ENCODE data around the gene CYTH4.

- no peak for TF ChIP-seq RFX1 (IDR thresholded peaks at IDR 0.05)
- TF ChIP-seq TOE1 (CRISPR knock-in tag; IDR thresholded peaks at IDR 0.05), result no peak
- TF ChIP-seq RAD21 (CRISPR knock-in tag; IDR thresholded peaks at IDR 0.05), result no peak
- TF ChIP-seq USF2 (IDR thresholded peaks at IDR 0.05; ENCODE audit: low read depth, low read length), result no peak
- no peak for TF ChIP-seq USF2 (CRISPR knock-in tag; IDR thresholded peaks at IDR 0.05; ENCODE audit: borderline replicate concordance)
- no peak for TF ChIP-seq MYC (CRISPR knock-in tag; IDR thresholded peaks at IDR 0.05; ENCODE audit: borderline replicate concordance)
- TF ChIP-seq ZNF737 (CRISPR knock-in tag; IDR thresholded peaks at IDR 0.05; ENCODE audit: borderline replicate concordance), result no peak
- no peak for TF ChIP-seq POLR2AphosphoS2 (IDR thresholded peaks at IDR 0.05; ENCODE audit: low read depth, low read length)
- no peak for TF ChIP-seq ZSCAN25 (CRISPR knock-in tag; IDR thresholded peaks at IDR 0.05)
- TF ChIP-seq NFYB (CRISPR knock-in tag; IDR thresholded peaks at IDR 0.05), result no peak
- TF ChIP-seq FOXK1 (CRISPR knock-in tag; IDR thresholded peaks at IDR 0.05; ENCODE audit: borderline replicate concordance, low read depth), result no peak
- no peak for TF ChIP-seq HOXA3 (CRISPR knock-in tag; IDR thresholded peaks at IDR 0.05)
Observed at GRCh38 chr22:37240941-37241320, 41.4 kb upstream of the CYTH4 start.
